HEK293T (cell line): ENCODE results near the gene ZNF549.

Source experiments
- CTCF ChIA-PET: fragments of 350-600 bp; formaldehyde crosslinking; extraction: SDS; loops from one replicate; lab custom pipeline; 2021; ENCODE audit warnings: antibody characterized with exemption, inconsistent platforms; lab: Yijun Ruan, JAX
- POLR2A ChIA-PET: fragments of 350-600 bp; formaldehyde crosslinking; extraction: SDS; loops from one replicate; lab custom pipeline; 2020; ENCODE audit warnings: antibody characterized with exemption, inconsistent platforms; lab: Yijun Ruan, JAX
- DNase-seq: peaks from one replicate; pipeline ENCODE4 v3.0.0; 2012; ENCODE audit warnings: mixed read lengths; ENCODE audit errors: extremely low spot score
- ARNT ChIP-seq: fragments of 450-650 bp; IDR thresholded peaks from 2 replicates; pipeline ENCODE4 v1.6.1; 2017; ENCODE audit warnings: mild to moderate bottlenecking
- BHLHE40 ChIP-seq: fragments of 450-650 bp; IDR thresholded peaks from 2 replicates; pipeline ENCODE4 v1.6.1; 2016; ENCODE audit warnings: mild to moderate bottlenecking, moderate library complexity, borderline replicate concordance
- CTBP1 ChIP-seq: fragments of 450-650 bp; IDR thresholded peaks from 2 replicates; pipeline ENCODE4 v1.6.1; 2016; ENCODE audit warnings: borderline replicate concordance
- ELF4 ChIP-seq: fragments of 450-650 bp; IDR thresholded peaks from 2 replicates; pipeline ENCODE4 v1.6.1; 2017; ENCODE audit warnings: antibody characterized with exemption
- FOXA1 ChIP-seq: fragments of 450-650 bp; IDR thresholded peaks from 2 replicates; pipeline ENCODE4 v1.6.1; 2016; ENCODE audit warnings: mild to moderate bottlenecking
- FOXK2 ChIP-seq: fragments of 450-650 bp; IDR thresholded peaks from 2 replicates; pipeline ENCODE4 v1.6.1; 2016; ENCODE audit warnings: mild to moderate bottlenecking
- FOXM1 ChIP-seq: fragments of 450-650 bp; IDR thresholded peaks from 2 replicates; pipeline ENCODE4 v1.6.1; 2017; ENCODE audit warnings: mild to moderate bottlenecking, borderline replicate concordance
- HDGF ChIP-seq: fragments of 450-650 bp; IDR thresholded peaks from 2 replicates; pipeline ENCODE4 v1.6.1; 2017; ENCODE audit warnings: antibody characterized with exemption, borderline replicate concordance
- L3MBTL2 ChIP-seq: fragments of 450-650 bp; conservative IDR thresholded peaks from 2 replicates; pipeline ENCODE4 v1.6.1; 2016; ENCODE audit warnings: mild to moderate bottlenecking
- LEF1 ChIP-seq: fragments of 450-650 bp; IDR thresholded peaks from 2 replicates; pipeline ENCODE4 v1.6.1; 2017; ENCODE audit warnings: mild to moderate bottlenecking, borderline replicate concordance
- NFRKB ChIP-seq: fragments of 450-650 bp; IDR thresholded peaks from 2 replicates; pipeline ENCODE4 v1.6.1; 2016; ENCODE audit warnings: mild to moderate bottlenecking, moderate library complexity
- SP1 ChIP-seq: fragments of 450-650 bp; IDR thresholded peaks from 2 replicates; pipeline ENCODE4 v1.6.1; 2017
- SUZ12 ChIP-seq: fragments of 450-650 bp; IDR thresholded peaks from 2 replicates; pipeline ENCODE4 v1.6.1; 2016; ENCODE audit warnings: mild to moderate bottlenecking
- TARDBP ChIP-seq: fragments of 450-650 bp; IDR thresholded peaks from 2 replicates; pipeline ENCODE4 v1.6.1; 2016
- ZNF384 ChIP-seq: fragments of 450-650 bp; IDR thresholded peaks from 2 replicates; pipeline ENCODE4 v1.6.1; 2016
- TF ChIP-seq, protein P1 (sequence below): fragments of 450-650 bp; IDR thresholded peaks from 2 replicates; pipeline ENCODE4 v1.6.1; 2016

The ZNF549 gene

DNA sequence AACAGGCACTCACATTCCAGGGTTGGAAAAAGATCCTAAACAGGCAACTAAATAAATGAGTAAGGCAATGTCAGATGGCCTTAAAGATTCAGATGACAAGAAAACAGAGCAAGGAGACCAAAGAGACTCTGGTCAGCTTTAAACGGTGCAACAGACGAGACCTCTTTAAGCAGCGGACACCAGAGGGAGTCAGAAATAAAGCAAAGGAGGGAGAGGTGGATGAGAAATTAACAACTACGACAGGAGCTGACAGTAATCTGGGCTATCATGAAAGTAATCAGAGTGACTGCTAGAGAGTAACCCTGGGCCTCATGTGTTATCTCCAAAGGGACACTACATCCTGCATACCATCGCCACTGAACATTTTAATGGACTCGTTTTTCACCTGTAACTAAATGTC lies 31.4 kb downstream of the ZNF549 start:
- TF ChIP-seq CTBP1 (no peak), FOXM1 (no peak), TARDBP (no peak), SUZ12 (no peak), HDGF (no peak), ZNF384 (no peak)
- DNase-seq = no peak
- CTCF ChIA-PET = no interaction called here
- POLR2A ChIA-PET = interaction anchor here (0.9 kb wide), 1 partner anchor 124 kb away, joined by 3 read pairs; the partner anchor contains the start of gene ZNF749

DNA sequence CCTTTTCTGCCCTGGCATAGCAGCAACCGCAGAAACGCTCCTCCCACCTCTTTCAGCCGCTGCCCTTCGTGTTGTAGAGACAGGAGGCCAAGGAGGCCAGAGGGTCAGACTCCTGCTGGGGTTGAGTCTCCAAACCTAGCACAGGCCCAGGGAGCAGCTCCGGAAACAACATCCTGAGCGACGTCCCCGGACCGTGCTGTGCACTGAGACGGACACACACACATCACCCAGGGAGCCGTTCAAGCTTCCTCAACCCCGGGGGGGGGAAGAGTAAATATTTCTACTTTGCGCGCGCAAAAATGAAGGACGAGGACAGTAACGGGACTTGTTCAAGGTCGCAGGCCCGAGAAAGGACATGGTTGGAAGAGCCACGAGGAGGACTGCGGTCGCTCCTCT lies 31.9 kb downstream of the ZNF549 start:
- POLR2A ChIA-PET = no interaction called here
- CTCF ChIA-PET = no interaction called here
- DNase-seq = peak; percentile 17

DNA sequence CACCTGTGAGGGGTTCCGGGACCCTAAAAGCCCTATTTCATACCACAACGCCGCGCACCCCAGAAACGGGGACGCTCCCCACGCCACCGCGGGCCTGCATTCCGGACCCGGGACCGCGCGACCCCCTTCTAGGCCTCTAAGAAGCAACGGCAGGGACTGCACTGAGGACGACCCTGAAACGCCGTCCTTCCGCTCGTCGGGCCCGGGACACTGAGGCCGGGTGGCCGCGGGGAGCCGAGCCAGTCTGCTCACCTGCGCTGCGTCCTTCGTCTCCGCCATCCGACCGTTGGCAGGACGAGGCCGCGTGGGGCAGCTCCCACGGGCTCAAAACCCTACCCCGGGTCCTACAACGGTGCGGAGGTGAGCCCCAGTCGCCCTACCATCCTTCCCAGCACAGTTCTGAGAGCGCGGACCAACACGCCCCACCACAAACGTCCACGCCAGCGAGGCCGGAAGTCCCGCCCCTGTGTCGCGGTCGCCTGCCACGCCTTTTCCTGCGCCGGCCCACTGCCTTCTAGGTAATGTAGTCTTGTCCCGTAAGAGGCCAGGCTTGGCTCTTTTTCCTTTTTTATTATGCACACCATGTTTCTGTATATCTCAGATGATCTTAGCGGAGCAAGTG lies 32.4 kb downstream of the ZNF549 start, which contains the start of gene ZNF550:
Gene ZNF550, minus strand, starts transcription at position 460 of the 622 bp plus-strand sequence. Its CDS starts 181 bp downstream, at position 279.
- no peak for TF ChIP-seq HDGF
- TF ChIP-seq TARDBP = no peak
- no peak for TF ChIP-seq FOXA1
- TF ChIP-seq SUZ12 = no peak
- no peak for TF ChIP-seq ZNF384
- TF ChIP-seq, protein P1, sequence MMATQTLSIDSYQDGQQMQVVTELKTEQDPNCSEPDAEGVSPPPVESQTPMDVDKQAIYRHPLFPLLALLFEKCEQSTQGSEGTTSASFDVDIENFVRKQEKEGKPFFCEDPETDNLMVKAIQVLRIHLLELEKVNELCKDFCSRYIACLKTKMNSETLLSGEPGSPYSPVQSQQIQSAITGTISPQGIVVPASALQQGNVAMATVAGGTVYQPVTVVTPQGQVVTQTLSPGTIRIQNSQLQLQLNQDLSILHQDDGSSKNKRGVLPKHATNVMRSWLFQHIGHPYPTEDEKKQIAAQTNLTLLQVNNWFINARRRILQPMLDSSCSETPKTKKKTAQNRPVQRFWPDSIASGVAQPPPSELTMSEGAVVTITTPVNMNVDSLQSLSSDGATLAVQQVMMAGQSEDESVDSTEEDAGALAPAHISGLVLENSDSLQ = no peak
- no peak for TF ChIP-seq ARNT
- TF ChIP-seq FOXM1 = no peak
- TF ChIP-seq LEF1 = no peak
- no peak for TF ChIP-seq CTBP1
- no peak for TF ChIP-seq L3MBTL2
- TF ChIP-seq SP1 = no peak
- TF ChIP-seq ELF4 = no peak
- no peak for TF ChIP-seq FOXK2
- TF ChIP-seq NFRKB = no peak
- POLR2A ChIA-PET = no interaction called here
- CTCF ChIA-PET = no interaction called here

More for the DNA sequence above, 31.9 kb downstream of the ZNF549 start:
- no peak for TF ChIP-seq HDGF
- TF ChIP-seq L3MBTL2 = peak; percentile 47

DNA sequence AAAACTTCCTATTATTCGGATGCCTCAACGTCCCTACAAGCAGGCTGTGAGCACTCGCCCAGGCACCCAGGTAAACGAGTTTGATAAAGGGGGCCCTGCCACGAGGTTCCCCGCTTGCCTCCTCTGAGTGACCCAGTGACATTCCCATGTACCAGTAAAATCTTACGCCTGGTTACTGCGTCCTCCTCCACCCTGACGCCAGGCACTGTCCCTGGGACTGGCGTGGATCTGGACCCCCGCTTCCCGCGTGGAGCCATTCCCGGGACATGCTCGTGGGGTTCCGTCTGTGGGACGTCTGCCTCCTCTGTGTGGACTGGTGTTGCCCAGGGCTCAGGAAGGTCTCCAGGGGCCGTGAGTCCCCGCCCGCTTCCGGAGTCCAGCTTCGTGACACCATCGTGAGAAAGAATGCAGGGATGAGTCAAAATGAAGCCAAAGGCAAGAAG lies 32.9 kb downstream of the ZNF549 start:
- CTCF ChIA-PET = no interaction called here
- no peak for TF ChIP-seq HDGF
- no peak for TF ChIP-seq NFRKB
- no peak for TF ChIP-seq FOXA1
- TF ChIP-seq ARNT = no peak
- POLR2A ChIA-PET = no interaction called here
- DNase-seq = no peak

More for the DNA sequence above, 32.4 kb downstream of the ZNF549 start, which contains the start of gene ZNF550:
- DNase-seq = peak; percentile 91

DNA sequence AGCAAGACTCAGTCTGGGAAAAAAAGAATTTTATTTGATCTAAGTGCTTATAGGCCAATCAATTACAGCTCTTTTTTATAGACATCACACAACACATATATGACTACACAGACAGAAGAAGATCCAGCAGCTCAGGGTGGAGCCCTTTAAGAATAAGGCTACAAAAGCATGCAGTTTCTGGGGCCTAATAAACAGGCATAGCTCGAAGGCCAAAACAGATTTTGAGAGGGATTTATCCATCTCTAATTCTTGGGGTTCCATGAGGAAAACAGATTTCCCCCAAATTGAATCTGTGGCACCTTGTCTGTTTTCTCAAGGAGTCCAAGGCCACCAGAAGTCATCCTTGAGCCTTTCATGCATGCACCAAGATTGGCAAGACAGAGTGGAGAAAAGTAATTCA lies 36.4 kb downstream of the ZNF549 start:
- POLR2A ChIA-PET = no interaction called here

DNA sequence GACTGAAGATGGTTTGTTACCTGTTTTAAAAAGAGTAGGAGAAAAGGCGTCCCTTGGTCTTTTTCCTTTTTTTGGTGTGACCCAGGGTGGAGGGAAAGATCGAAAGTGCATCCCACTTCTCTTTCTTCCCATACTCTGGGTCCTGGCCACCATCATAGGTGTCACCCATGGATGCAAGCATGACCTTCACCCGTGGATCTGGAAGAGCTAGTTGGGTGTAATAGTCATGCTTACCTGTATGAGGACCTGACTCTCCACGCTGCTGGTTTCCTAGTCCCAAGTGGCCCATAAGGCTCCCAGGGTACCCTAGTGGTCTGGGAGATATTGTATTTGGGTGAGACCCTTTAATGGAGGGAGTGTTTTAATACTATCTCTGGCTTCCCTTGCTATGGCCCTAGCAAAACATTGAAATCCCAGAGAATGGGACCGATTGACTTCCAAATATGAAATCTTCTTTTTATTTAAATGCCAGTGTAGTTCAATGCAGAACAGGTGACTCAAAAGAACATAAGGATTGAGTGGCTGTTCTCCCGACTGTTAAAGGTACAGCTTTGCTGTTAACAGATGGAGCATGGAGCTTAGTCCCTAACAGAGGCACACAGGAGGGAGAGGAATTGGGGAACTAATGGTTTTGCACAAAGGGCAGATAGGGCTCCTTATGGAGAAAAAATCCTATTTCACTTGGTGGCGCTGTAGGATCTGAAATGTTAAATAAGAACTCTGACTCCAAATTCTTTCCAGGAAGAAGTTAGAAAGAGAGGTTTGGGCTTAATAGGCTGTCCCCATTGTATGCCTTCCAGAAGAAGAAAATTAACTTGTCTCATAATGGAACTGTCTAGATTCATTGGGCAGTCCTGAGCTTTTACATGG lies 39.5 kb downstream of the ZNF549 start:
- POLR2A ChIA-PET = no interaction called here
- TF ChIP-seq, protein P1 = no peak
- TF ChIP-seq FOXM1 (no peak), HDGF (no peak), SP1 (no peak), ARNT (no peak), ELF4 (no peak), BHLHE40 (no peak), NFRKB (no peak), TARDBP (no peak), SUZ12 (no peak), LEF1 (no peak)
- CTCF ChIA-PET = no interaction called here
- no peak for DNase-seq

More for the DNA sequence above, 36.4 kb downstream of the ZNF549 start:
- CTCF ChIA-PET = no interaction called here
- DNase-seq = no peak
- TF ChIP-seq ELF4 (no peak), SP1 (no peak), BHLHE40 (no peak), LEF1 (no peak), TARDBP (no peak), FOXA1 (no peak), NFRKB (no peak), HDGF (no peak), SUZ12 (no peak), FOXK2 (no peak), ARNT (no peak), FOXM1 (no peak), CTBP1 (no peak), L3MBTL2 (no peak), ZNF384 (no peak)
- TF ChIP-seq, protein P1 = no peak
